CD8-positive, alpha-beta memory T cell (primary cell): Measurements from ENCODE around the gene ARHGAP45. TPM values are rescaled to one million over a fixed set of nuclear protein-coding genes. Genes with fewer than 3 reads are reported as not detected.

Experiments used
- CTCF ChIA-PET: fragments of 350-600 bp; sonication (Branson Sonifier 250); formaldehyde crosslinking; loops from one replicate; lab custom pipeline; 2021; ENCODE audit warnings: antibody characterized with exemption; lab: Charles Lee
- POLR2A ChIA-PET: fragments of 350-600 bp; sonication (Branson Sonifier 250); formaldehyde crosslinking; loops from one replicate; lab custom pipeline; 2021; ENCODE audit warnings: antibody characterized with exemption; lab: Charles Lee
- DNase-seq, 5 donors: peaks; one replicate each; pipeline versions ENCODE4 v3.0.0 to v3.0.0-alpha.2; 2020 to 2022; ENCODE audit warnings: mixed read lengths in 1 of 5
- H3K27ac ChIP-seq: one replicate; pipeline ENCODE4 v1.7.0; 2013; ENCODE audit warnings: low read depth, mild to moderate bottlenecking, low read length, moderate library complexity
- H3K27me3 ChIP-seq: 2 replicates; pipeline ENCODE4 v1.7.0; 2013; ENCODE audit warnings: low read length, mild to moderate bottlenecking; ENCODE audit not compliant: insufficient read depth, poor library complexity, severe bottlenecking
- H3K36me3 ChIP-seq: 2 replicates; pipeline ENCODE4 v1.7.0; 2013; ENCODE audit warnings: mild to moderate bottlenecking, low read length, moderate library complexity; ENCODE audit not compliant: insufficient read depth
- H3K4me1 ChIP-seq: 2 replicates; pipeline ENCODE4 v1.7.0; 2013; ENCODE audit warnings: mild to moderate bottlenecking, low read length, moderate library complexity; ENCODE audit not compliant: insufficient read depth
- H3K4me3 ChIP-seq: 2 replicates; pipeline ENCODE4 v1.7.0; 2013; ENCODE audit warnings: mild to moderate bottlenecking, low read length
- H3K9me3 ChIP-seq: 2 replicates; pipeline ENCODE4 v1.7.0; 2013; ENCODE audit warnings: mild to moderate bottlenecking, low read length
- H3K27ac Mint-ChIP-seq, 8 donors: one replicate each; pipeline ENCODE4 v1.8.0; 2020 to 2021; ENCODE audit warnings: mixed read lengths in 8 of 8, mild to moderate bottlenecking in 6 of 8, inconsistent platforms in 3 of 8, moderate library complexity in 3 of 8
- H3K27me3 Mint-ChIP-seq, 2 donors: one replicate each; pipeline ENCODE4 v1.8.0; 2020 to 2021; ENCODE audit warnings: mixed read lengths in 2 of 2, mild to moderate bottlenecking in 1 of 2, moderate library complexity in 1 of 2
- H3K36me3 Mint-ChIP-seq, 3 donors: one replicate each; pipeline ENCODE4 v1.8.0; 2020 to 2021; ENCODE audit warnings: mixed read lengths in 3 of 3, inconsistent platforms in 1 of 3, mild to moderate bottlenecking in 1 of 3
- H3K4me1 Mint-ChIP-seq, 3 donors: one replicate each; pipeline ENCODE4 v1.8.0; 2020 to 2021; ENCODE audit warnings: mixed read lengths in 3 of 3, inconsistent platforms in 1 of 3, mild to moderate bottlenecking in 1 of 3
- H3K4me3 Mint-ChIP-seq, 7 donors: one replicate each; pipeline ENCODE4 v1.8.0; 2020 to 2021; ENCODE audit warnings: mixed read lengths in 7 of 7, mild to moderate bottlenecking in 6 of 7, moderate library complexity in 4 of 7, inconsistent platforms in 2 of 7
- H3K9me3 Mint-ChIP-seq, 5 donors: one replicate each; pipeline ENCODE4 v1.8.0; 2020 to 2022; ENCODE audit warnings: mixed read lengths in 5 of 5, mild to moderate bottlenecking in 3 of 5, moderate library complexity in 2 of 5, inconsistent platforms in 1 of 5
- polyA plus RNA-seq: library from polyadenylated mRNA; unstranded; fragments of 300-500 nt; fragmentation: Illumina TruSeq; gene quantifications from one replicate; pipeline ENCODE4 v1.2.3, GENCODE V29; 2021
- total RNA-seq, 2 experiments: library from RNA; stranded (reverse); gene quantifications; one replicate each; pipeline ENCODE4 v1.2.3, GENCODE V29; 2021

Gene ARHGAP45
- total and polyA plus RNA-seq, 3 experiments from 2014 or later = 212 to 478 (median 220) TPM

GRCh38 chr19:1058112-1058511 is 8.9 kb upstream of the ARHGAP45 start:
- DNase-seq = peak in 2 of 5 donors; percentile 15 to 46
- no peaks in the 10 kb centered on the region for H3K9me3 ChIP-seq
- Mint-ChIP-seq H3K36me3 (peaks cover 0 to 59% (median 4%) of the 10 kb centered on the region in 3 donors), H3K27ac (peak overlapping the region; percentile 37 to 92 (median 83)), H3K27me3 (no peaks in the 10 kb centered on the region), H3K9me3 (peaks cover 0 to 4% (median 0%) of the 10 kb centered on the region in 5 donors), H3K4me1 (peaks cover 22 to 25% (median 24%) of the 10 kb centered on the region in 3 donors), H3K4me3 (peak overlapping the region in 4 of 7 donors; percentile 19 to 79 (median 42))
- ChIA-PET POLR2A (interaction anchor here (1.6 to 3.2 kb wide), 4 partner anchors 9 to 30 kb away, joined by 8 to 26 read pairs (median 14); partner anchors contain the start of gene ARHGAP45), CTCF (interaction anchor here (1.0 to 5.2 kb wide), 13 partner anchors 9 to 131 kb away, joined by 3 to 57 read pairs (median 5); partner anchors contain the start of genes ARHGAP45, POLR2E and RNU6-2)
- H3K4me3 ChIP-seq = no peak overlapping the region
- H3K27ac ChIP-seq = no peak overlapping the region
- peaks cover 11% of the 10 kb centered on the region for H3K36me3 ChIP-seq
- peaks cover 20% of the 10 kb centered on the region for H3K4me1 ChIP-seq
- H3K27me3 ChIP-seq = no peaks in the 10 kb centered on the region

DNA sequence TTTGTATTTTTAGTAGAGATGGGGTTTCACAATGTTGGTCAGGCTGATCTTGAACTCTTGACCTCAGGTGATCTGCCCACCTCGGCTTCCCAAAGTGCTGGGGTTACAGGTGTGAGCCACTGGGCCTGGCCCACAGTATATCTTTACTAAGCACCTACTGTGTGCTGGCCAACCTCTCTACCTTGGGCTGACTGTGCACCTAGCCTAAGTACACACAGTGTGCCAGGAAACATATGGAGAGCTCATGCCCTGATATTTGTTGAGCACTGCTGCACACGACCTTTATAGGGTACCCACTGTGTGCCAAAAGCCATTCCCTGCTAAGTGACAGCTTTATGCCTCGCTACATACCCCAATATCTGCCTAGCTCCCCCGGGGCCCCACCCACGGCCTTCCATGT is 6.3 kb upstream of the ARHGAP45 start:
- Histone ChIP-seq H3K4me3 (no peak overlapping the region), H3K9me3 (no peaks in the 10 kb centered on the region), H3K4me1 (peaks cover 37% of the 10 kb centered on the region), H3K27ac (no peak overlapping the region), H3K27me3 (no peaks in the 10 kb centered on the region), H3K36me3 (peaks cover 11% of the 10 kb centered on the region)
- ChIA-PET CTCF (interaction anchor here (1.3 to 5.2 kb wide), 2 partner anchors 27 to 183 kb away, joined by 5 to 57 read pairs; no protein-coding TSS in a partner anchor), POLR2A (interaction anchor here (0.7 kb wide), 2 partner anchors 26 to 1191 kb away, joined by 3 to 9 read pairs; no protein-coding TSS in a partner anchor)
- Mint-ChIP-seq H3K27ac (no peak overlapping the region), H3K27me3 (no peaks in the 10 kb centered on the region), H3K4me3 (no peak overlapping the region), H3K9me3 (peaks cover 0 to 4% (median 0%) of the 10 kb centered on the region in 5 donors), H3K36me3 (peaks cover 0 to 38% (median 4%) of the 10 kb centered on the region in 3 donors), H3K4me1 (peaks cover 28 to 49% (median 40%) of the 10 kb centered on the region in 3 donors)
- no peak for DNase-seq

DNA sequence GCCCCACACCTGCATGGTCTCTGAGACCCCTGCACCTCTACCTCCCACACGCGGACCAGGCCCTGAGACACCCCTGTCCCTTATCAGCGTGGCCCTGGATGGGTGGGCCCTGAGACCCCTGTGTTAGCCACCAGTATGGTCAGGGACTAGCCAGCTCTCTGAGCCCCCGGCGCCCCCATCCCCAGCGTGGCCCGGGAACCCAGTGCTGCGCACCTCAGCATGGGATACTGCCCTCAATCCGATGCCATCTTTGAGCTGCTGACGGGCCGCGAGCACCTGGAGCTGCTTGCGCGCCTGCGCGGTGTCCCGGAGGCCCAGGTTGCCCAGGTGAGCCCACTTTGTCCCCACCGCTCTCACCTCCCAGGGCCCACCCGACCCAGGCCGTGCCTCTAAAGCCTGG is 5.0 kb upstream of the ARHGAP45 start:
- Mint-ChIP-seq H3K9me3 (peaks cover 0 to 3% (median 0%) of the 10 kb centered on the region in 5 donors), H3K4me1 (peaks cover 27 to 53% (median 37%) of the 10 kb centered on the region in 3 donors), H3K36me3 (peaks cover 0 to 26% (median 0%) of the 10 kb centered on the region in 3 donors), H3K27ac (no peak overlapping the region), H3K4me3 (no peak overlapping the region), H3K27me3 (no peaks in the 10 kb centered on the region)
- H3K4me3 ChIP-seq = no peak overlapping the region
- H3K27me3 ChIP-seq = no peaks in the 10 kb centered on the region
- CTCF ChIA-PET = no interaction called here
- peaks cover 2% of the 10 kb centered on the region for H3K36me3 ChIP-seq
- no peak overlapping the region for H3K27ac ChIP-seq
- peaks cover 48% of the 10 kb centered on the region for H3K4me1 ChIP-seq
- no peaks in the 10 kb centered on the region for H3K9me3 ChIP-seq
- POLR2A ChIA-PET = interaction anchor here (0.8 kb wide), 1 partner anchor 19 kb away, joined by 3 read pairs; no protein-coding TSS in a partner anchor
- peak in 1 of 5 donors; percentile 45 for DNase-seq

GRCh38 chr19:1062387-1063029 is 4.5 kb upstream of the ARHGAP45 start:
- no peaks in the 10 kb centered on the region for H3K27me3 Mint-ChIP-seq
- peak in 1 of 5 donors; percentile 45 for DNase-seq
- H3K27me3 ChIP-seq = no peaks in the 10 kb centered on the region
- ChIA-PET CTCF (no interaction called here), POLR2A (no interaction called here)
- no peak overlapping the region for H3K27ac ChIP-seq
- H3K4me1 ChIP-seq = peaks cover 42% of the 10 kb centered on the region
- H3K36me3 ChIP-seq = no peaks in the 10 kb centered on the region
- peaks cover 0 to under 1% (median 0%) of the 10 kb centered on the region in 5 donors for H3K9me3 Mint-ChIP-seq
- no peak overlapping the region for H3K27ac Mint-ChIP-seq
- H3K4me3 ChIP-seq = no peak overlapping the region
- H3K4me3 Mint-ChIP-seq = no peak overlapping the region
- no peaks in the 10 kb centered on the region for H3K9me3 ChIP-seq
- peaks cover 21 to 48% (median 32%) of the 10 kb centered on the region in 3 donors for H3K4me1 Mint-ChIP-seq
- H3K36me3 Mint-ChIP-seq = peaks cover 0 to 21% (median 0%) of the 10 kb centered on the region in 3 donors

GRCh38 chr19:1063030-1063908 is 3.7 kb upstream of the ARHGAP45 start:
- H3K27ac ChIP-seq = no peak overlapping the region
- H3K4me1 Mint-ChIP-seq = peaks cover 14 to 41% (median 24%) of the 10 kb centered on the region in 3 donors
- DNase-seq = peak; percentile 58 to 80 (median 65)
- H3K27me3 Mint-ChIP-seq = no peaks in the 10 kb centered on the region
- no peaks in the 10 kb centered on the region for H3K9me3 Mint-ChIP-seq
- H3K27ac Mint-ChIP-seq = peak overlapping the region in 4 of 8 donors; percentile 23 to 64 (median 30)
- H3K9me3 ChIP-seq = no peaks in the 10 kb centered on the region
- H3K4me3 ChIP-seq = no peak overlapping the region
- H3K36me3 Mint-ChIP-seq = peaks cover 0 to 23% (median 0%) of the 10 kb centered on the region in 3 donors
- H3K27me3 ChIP-seq = no peaks in the 10 kb centered on the region
- H3K36me3 ChIP-seq = no peaks in the 10 kb centered on the region
- ChIA-PET POLR2A (interaction anchor here (17.4 kb wide), 1 partner anchor 19 kb away, joined by 737 read pairs; no protein-coding TSS in a partner anchor), CTCF (interaction anchor here (5.6 kb wide), 1 partner anchor 19 kb away, joined by 264 read pairs; no protein-coding TSS in a partner anchor)
- peak overlapping the region in 2 of 7 donors; percentile 54 to 58 for H3K4me3 Mint-ChIP-seq
- peaks cover 35% of the 10 kb centered on the region for H3K4me1 ChIP-seq

DNA sequence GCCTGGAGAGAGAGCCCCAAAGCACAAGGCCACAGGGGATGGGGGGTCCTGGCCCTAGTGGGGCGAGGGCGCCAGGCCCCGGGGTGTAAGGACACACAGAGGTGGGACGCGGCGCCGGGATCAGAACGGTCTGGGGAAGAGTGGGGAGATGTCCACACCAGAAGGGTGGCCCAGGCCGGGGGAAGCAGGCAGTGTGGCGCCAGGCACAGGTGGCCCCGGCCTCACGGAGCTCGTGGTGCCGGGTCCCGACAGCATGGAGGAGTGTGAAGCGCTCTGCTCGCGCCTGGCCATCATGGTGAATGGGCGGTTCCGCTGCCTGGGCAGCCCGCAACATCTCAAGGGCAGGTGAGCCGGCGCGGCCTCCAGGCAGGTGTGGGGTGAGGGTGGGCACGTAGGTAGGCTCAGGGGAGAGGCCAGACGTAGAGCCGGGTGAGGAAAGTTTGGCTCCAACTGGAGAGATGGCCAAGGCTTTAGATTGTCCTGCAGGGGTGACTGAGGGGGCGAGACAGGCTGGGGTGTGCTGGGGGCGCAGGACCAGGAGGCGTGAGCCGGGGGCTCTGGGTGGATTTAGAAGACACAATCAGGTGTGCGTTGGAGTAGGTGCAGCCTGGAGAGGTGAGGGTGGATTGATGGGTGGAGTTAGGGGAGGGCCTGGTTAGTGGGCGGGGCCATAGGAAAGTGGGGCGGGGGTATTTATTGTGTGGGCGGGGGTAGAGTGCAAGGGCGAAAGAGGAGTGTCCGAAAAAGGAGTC is 2.9 kb upstream of the ARHGAP45 start:
- ChIA-PET CTCF (interaction anchor here (0.7 to 5.6 kb wide), 26 partner anchors 9 to 206 kb away, joined by 3 to 264 read pairs (median 5); partner anchors contain the start of genes ABCA7, ATP5F1D, CNN2 and RNU6-2), POLR2A (interaction anchor here (0.5 to 17.4 kb wide), 9 partner anchors 11 to 129 kb away, joined by 3 to 737 read pairs (median 6); partner anchors contain the start of gene ABCA7)
- Mint-ChIP-seq H3K36me3 (peaks cover 5 to 26% (median 6%) of the 10 kb centered on the region in 3 donors), H3K27ac (peak overlapping the region in 2 of 8 donors; percentile 15 to 87), H3K9me3 (no peaks in the 10 kb centered on the region), H3K4me3 (peak overlapping the region in 1 of 7 donors; percentile 37), H3K27me3 (no peaks in the 10 kb centered on the region), H3K4me1 (peaks cover 16 to 43% (median 26%) of the 10 kb centered on the region in 3 donors)
- H3K9me3 ChIP-seq = no peaks in the 10 kb centered on the region
- H3K4me1 ChIP-seq = peaks cover 28% of the 10 kb centered on the region
- DNase-seq = peak in 1 of 5 donors; percentile 51
- H3K36me3 ChIP-seq = no peaks in the 10 kb centered on the region
- no peak overlapping the region for H3K27ac ChIP-seq
- H3K4me3 ChIP-seq = no peak overlapping the region
- no peaks in the 10 kb centered on the region for H3K27me3 ChIP-seq
